ENCODE data around the gene SCMH1. TPM values are rescaled to one million over a fixed set of nuclear protein-coding genes. Genes with fewer than 3 reads are reported as not detected.

The SCMH1 gene
- total RNA-seq, 1 experiment from 2014 or later = 28.0 TPM

GRCh38 chr1:41024953-41025352, 217.2 kb downstream of the SCMH1 start:
- H3K79me2 ChIP-seq (ENCODE audit: insufficient read depth, low read length) = no peaks in the 10 kb centered on the region
- H3K4me2 ChIP-seq (ENCODE audit: low read length) = no peak overlapping the region
- H3K9me3 ChIP-seq (ENCODE audit: control insufficient read depth in 1 of 2, insufficient read depth in 1 of 2, low read depth in 1 of 2, low read length in 2 of 2) = no peaks in the 10 kb centered on the region
- no peaks in the 10 kb centered on the region; a peak in 2 of 4 replicates for H3K36me3 ChIP-seq (ENCODE audit: control insufficient read depth in 1 of 2, insufficient read depth in 2 of 2, low read length in 2 of 2)
- no peak overlapping the region for H3K9ac ChIP-seq (ENCODE audit: low read length)
- H3K4me1 ChIP-seq (ENCODE audit: control insufficient read depth in 1 of 2, insufficient read depth in 2 of 2, low read length in 2 of 2) = no peaks in the 10 kb centered on the region
- H2AFZ ChIP-seq (ENCODE audit: low read depth, low read length, poor library complexity, severe bottlenecking) = no peak overlapping the region
- ChIA-PET RAD21 (ENCODE audit: low non-redundant PET in 1 of 2, low total read pairs in 2 of 2, uncharacterized antibody in 2 of 2, unreplicated experiment in 2 of 2) (no interaction called here), CTCF (no interaction called here), POLR2A (no interaction called here)
- ATAC-seq = 0 out of 2 replicates have a peak, but pooled peaks have one; percentile 11
- no peak for TF ChIP-seq RAD21 (IDR thresholded peaks at IDR 0.05; ENCODE audit: low read depth)
- no peak for TF ChIP-seq MAX (IDR thresholded peaks at IDR 0.05)
- no peak for TF ChIP-seq SIN3A (IDR thresholded peaks at IDR 0.05; ENCODE audit: low read depth)
- no peak for TF ChIP-seq ZFX (IDR thresholded peaks at IDR 0.05)
- TF ChIP-seq CTCF (IDR thresholded peaks at IDR 0.05 in 2 of 3, conservative IDR thresholded peaks at IDR 0.05 in 1 of 3; ENCODE audit: borderline replicate concordance in 1 of 3, insufficient read depth in 1 of 3, low read depth in 2 of 3, low read length in 2 of 3) = no peak
- TF ChIP-seq EZH2phosphoT487 (IDR thresholded peaks at IDR 0.05; ENCODE audit: borderline replicate concordance) = no peak
- TF ChIP-seq POLR2A (IDR thresholded peaks at IDR 0.05; ENCODE audit: borderline replicate concordance, extremely low read depth, insufficient read depth, insufficient read length) = no peak
- no peak for TF ChIP-seq ZBTB33 (IDR thresholded peaks at IDR 0.05; ENCODE audit: extremely low read depth, insufficient replicate concordance, low read length)
- no peak for TF ChIP-seq REST (IDR thresholded peaks at IDR 0.05; ENCODE audit: low read depth)
- H4K20me1 ChIP-seq (ENCODE audit: insufficient read depth) = no peaks in the 10 kb centered on the region
- no peaks in the 10 kb centered on the region for H3K9me2 ChIP-seq (ENCODE audit: insufficient read depth)
- DNase-seq (ENCODE audit: low read depth, low spot score) = no peak
- intact Hi-C loops (cut with micrococcal nuclease) = no loop called here
- no peak overlapping the region for H3K4me3 ChIP-seq (replicated peaks in 1 of 2; ENCODE audit: low read depth in 1 of 2, low read length in 2 of 2)
- BruUV-seq (replicated peaks) = no TSS peak
- no peak overlapping the region for H3K27ac ChIP-seq (ENCODE audit: low read depth, low read length)
- no peaks in the 10 kb centered on the region for H3K27me3 ChIP-seq (ENCODE audit: insufficient read depth, low read length)
